H9 (cell line): ENCODE data around the gene RAD50. TPM values are rescaled to one million over a fixed set of nuclear protein-coding genes. Genes with fewer than 3 reads are reported as not detected.

ENCODE experiments used
- DNase-seq: peaks from one replicate; pipeline ENCODE4 v3.0.0-alpha.2; 2017
- H2AFZ ChIP-seq: one replicate; pipeline ENCODE4 v1.6.1; 2013; ENCODE audit warnings: mild to moderate bottlenecking, low read length, control low read depth, moderate library complexity
- H2AK5ac ChIP-seq: 2 replicates; pipeline ENCODE4 v1.6.1; 2013; ENCODE audit warnings: low read length, control low read depth, mixed read lengths; ENCODE audit not compliant: insufficient read length
- H2BK120ac ChIP-seq: one replicate; pipeline ENCODE4 v1.6.1; 2013; ENCODE audit warnings: low read depth, mild to moderate bottlenecking, low read length, control low read depth, inconsistent platforms; ENCODE audit not compliant: poor library complexity, severe bottlenecking
- H2BK12ac ChIP-seq: 2 replicates; pipeline ENCODE4 v1.6.1; 2013; ENCODE audit warnings: low read length, control low read depth, mixed read lengths, low read depth; ENCODE audit not compliant: insufficient read length
- H2BK15ac ChIP-seq: 2 replicates; pipeline ENCODE4 v1.6.1; 2013; ENCODE audit warnings: low read depth, low read length, control low read depth
- H2BK20ac ChIP-seq: one replicate; pipeline ENCODE4 v1.6.1; 2013; ENCODE audit warnings: low read depth, mild to moderate bottlenecking, low read length, control low read depth, inconsistent platforms; ENCODE audit not compliant: poor library complexity, severe bottlenecking
- H2BK5ac ChIP-seq: 2 replicates; pipeline ENCODE4 v1.6.1; 2013; ENCODE audit warnings: low read length, control low read depth, mixed read lengths; ENCODE audit not compliant: insufficient read length
- H3K14ac ChIP-seq: 2 replicates; pipeline ENCODE4 v1.6.1; 2013; ENCODE audit warnings: low read length, control low read depth; ENCODE audit not compliant: insufficient read depth
- H3K18ac ChIP-seq: 2 replicates; pipeline ENCODE4 v1.6.1; 2013; ENCODE audit warnings: low read depth, mild to moderate bottlenecking, mixed read lengths, low read length, control low read depth; ENCODE audit not compliant: insufficient read length
- H3K23ac ChIP-seq: 2 replicates; pipeline ENCODE4 v1.6.1; 2013; ENCODE audit warnings: low read length, control low read depth, mixed read lengths, low read depth; ENCODE audit not compliant: insufficient read length
- H3K23me2 ChIP-seq: 2 replicates; pipeline ENCODE4 v1.6.1; 2013; ENCODE audit warnings: low read depth, mild to moderate bottlenecking, mixed read lengths, low read length, control low read depth; ENCODE audit not compliant: insufficient read length, poor library complexity, severe bottlenecking
- H3K27ac ChIP-seq: 2 replicates; pipeline ENCODE4 v1.5.1; 2013; ENCODE audit warnings: low read length, control low read depth, mixed read lengths, low read depth; ENCODE audit not compliant: insufficient read length
- H3K27me3 ChIP-seq: 2 replicates; pipeline ENCODE4 v1.6.1; 2013; ENCODE audit warnings: low read length, control low read depth, inconsistent platforms; ENCODE audit not compliant: insufficient read depth
- H3K4ac ChIP-seq: 2 replicates; pipeline ENCODE4 v1.6.1; 2013; ENCODE audit warnings: low read depth, mild to moderate bottlenecking, control low read depth, inconsistent platforms, low read length, moderate library complexity
- H3K4me1 ChIP-seq: 2 replicates; pipeline ENCODE4 v1.6.1; 2013; ENCODE audit warnings: low read length, control low read depth, inconsistent platforms; ENCODE audit not compliant: insufficient read depth
- H3K4me2 ChIP-seq: 2 replicates; pipeline ENCODE4 v1.6.1; 2013; ENCODE audit warnings: low read length, control low read depth, mixed read lengths; ENCODE audit not compliant: insufficient read length, insufficient read depth
- H3K56ac ChIP-seq: 2 replicates; pipeline ENCODE4 v1.6.1; 2013; ENCODE audit warnings: low read depth, mild to moderate bottlenecking, mixed read lengths, low read length, control low read depth; ENCODE audit not compliant: insufficient read length
- H3K79me1 ChIP-seq: 2 replicates; pipeline ENCODE4 v1.6.1; 2013; ENCODE audit warnings: low read depth, mild to moderate bottlenecking, moderate library complexity, low read length, control low read depth, inconsistent platforms; ENCODE audit not compliant: insufficient read depth, poor library complexity, severe bottlenecking
- H3K79me2 ChIP-seq: 2 replicates; pipeline ENCODE4 v1.6.1; 2013; ENCODE audit warnings: low read length, control low read depth, inconsistent platforms; ENCODE audit not compliant: insufficient read depth
- H3K9ac ChIP-seq: 2 replicates; pipeline ENCODE4 v1.6.1; 2013; ENCODE audit warnings: low read length, control low read depth, mixed read lengths; ENCODE audit not compliant: insufficient read length; ENCODE audit errors: extremely low read depth
- H3K9me3 ChIP-seq: one replicate; pipeline ENCODE4 v1.6.1; 2013; ENCODE audit warnings: low read depth, low read length, inconsistent platforms; ENCODE audit not compliant: control insufficient read depth
- H3T11ph ChIP-seq: one replicate; pipeline ENCODE4 v1.6.1; 2013; ENCODE audit warnings: mild to moderate bottlenecking, low read length, control low read depth, inconsistent platforms
- H4K20me1 ChIP-seq: one replicate; pipeline ENCODE4 v1.6.1; 2013; ENCODE audit not compliant: control insufficient read depth, insufficient read length, insufficient read depth
- H4K5ac ChIP-seq: 2 replicates; pipeline ENCODE4 v1.6.1; 2013; ENCODE audit warnings: low read depth, mild to moderate bottlenecking, mixed read lengths, low read length, control low read depth; ENCODE audit not compliant: insufficient read length
- H4K8ac ChIP-seq: replicated peaks from 2 replicates; pipeline ENCODE4 v1.6.1; 2013; ENCODE audit warnings: low read length, control low read depth, mixed read lengths, low read depth; ENCODE audit not compliant: insufficient read length
- H4K91ac ChIP-seq: 2 replicates; pipeline ENCODE4 v1.6.1; 2013; ENCODE audit warnings: low read depth, mild to moderate bottlenecking, moderate library complexity, mixed read lengths, low read length, control low read depth; ENCODE audit not compliant: insufficient read length
- H3K27ac Mint-ChIP-seq, 3 experiments: 2 replicates in 2 of 3; 3 replicates in 1 of 3; pipeline ENCODE4 v1.8.0; 2020 to 2021; ENCODE audit warnings: mixed read lengths in 3 of 3, mild to moderate bottlenecking in 1 of 3, moderate library complexity in 1 of 3
- H3K27me3 Mint-ChIP-seq: 2 replicates; pipeline ENCODE4 v1.8.0; 2021; ENCODE audit warnings: low read depth, mild to moderate bottlenecking, moderate library complexity, mixed read lengths
- H3K36me3 Mint-ChIP-seq, 3 experiments: 2 replicates in 2 of 3; 3 replicates in 1 of 3; pipeline ENCODE4 v1.8.0; 2020 to 2021; ENCODE audit warnings: low read depth in 3 of 3, mixed read lengths in 3 of 3; ENCODE audit not compliant: insufficient read depth in 1 of 3
- H3K4me1 Mint-ChIP-seq, 2 experiments: 2 replicates each; pipeline ENCODE4 v1.8.0; 2020; ENCODE audit warnings: mixed read lengths in 2 of 2
- H3K4me3 Mint-ChIP-seq, 2 experiments: 2 replicates in 1 of 2; 3 replicates in 1 of 2; pipeline ENCODE4 v1.8.0; 2020 to 2021; ENCODE audit warnings: mild to moderate bottlenecking in 2 of 2, mixed read lengths in 2 of 2, moderate library complexity in 1 of 2
- H3K9me3 Mint-ChIP-seq, 2 experiments: 2 replicates in 1 of 2; 3 replicates in 1 of 2; pipeline ENCODE4 v1.8.0; 2020; ENCODE audit warnings: mild to moderate bottlenecking in 2 of 2, mixed read lengths in 2 of 2, moderate library complexity in 1 of 2
- WGBS: extraction: QIAGEN DNeasy Blood & Tissue Kit; methylation state at CpG from one replicate; pipeline ENCODE4 v1.1.7; 2013; ENCODE audit warnings: missing lambda C conversion rate, low lambda C conversion rate, mixed read lengths; ENCODE audit not compliant: insufficient read length; ENCODE audit errors: extremely low coverage; 5-methylcytosine and 5-hydroxymethylcytosine counted together
- total RNA-seq: library from RNA; stranded (reverse); gene quantifications from 2 replicates; pipeline ENCODE4 v1.2.1, GENCODE V29; 2021
- TF ChIP-seq, protein P1 (sequence below): fragments of 200-600 bp; sonication (generic); conservative IDR thresholded peaks from 3 replicates; pipeline ENCODE4 v1.8.0; 2021; ENCODE audit warnings: antibody characterized with exemption, mild to moderate bottlenecking

Gene RAD50
- total RNA-seq, 1 experiment from 2014 or later = 46.1 TPM

DNA sequence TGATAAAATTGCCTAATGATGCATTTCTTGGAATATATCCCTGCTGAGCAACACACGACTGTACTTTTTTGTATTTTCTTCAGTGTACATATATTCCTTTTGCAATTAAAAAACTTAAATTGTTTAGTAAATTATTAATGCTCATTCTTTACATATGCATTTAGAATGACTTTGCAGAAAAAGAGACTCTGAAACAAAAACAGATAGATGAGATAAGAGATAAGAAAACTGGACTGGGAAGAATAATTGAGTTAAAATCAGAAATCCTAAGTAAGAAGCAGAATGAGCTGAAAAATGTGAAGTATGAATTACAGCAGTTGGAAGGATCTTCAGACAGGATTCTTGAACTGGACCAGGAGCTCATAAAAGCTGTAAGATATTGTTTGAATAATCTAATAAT lies 32.7 kb downstream of the RAD50 start:
- Histone ChIP-seq H2BK20ac (no peak overlapping the region), H3K9ac (no peak overlapping the region), H3K23me2 (no peaks in the 10 kb centered on the region), H3K79me1 (no peaks in the 10 kb centered on the region), H2BK12ac (no peak overlapping the region), H3K56ac (no peak overlapping the region), H4K91ac (no peak overlapping the region), H3K4ac (no peak overlapping the region), H3K14ac (no peak overlapping the region), H3K4me2 (no peak overlapping the region), H3T11ph (no peak overlapping the region), H2AK5ac (no peak overlapping the region), H4K5ac (no peak overlapping the region), H2BK15ac (no peak overlapping the region), H3K79me2 (no peaks in the 10 kb centered on the region), H2BK5ac (no peak overlapping the region), H4K8ac (no peak overlapping the region), H3K9me3 (no peaks in the 10 kb centered on the region), H3K27ac (no peak overlapping the region), H3K18ac (no peak overlapping the region), H3K23ac (no peak overlapping the region), H2BK120ac (no peak overlapping the region), H3K4me1 (no peaks in the 10 kb centered on the region), H4K20me1 (no peaks in the 10 kb centered on the region), H2AFZ (no peak overlapping the region), H3K27me3 (no peaks in the 10 kb centered on the region)
- no peak for DNase-seq
- WGBS = no CpG with 5 or more reads among the region's 1 CpG
- Mint-ChIP-seq H3K9me3 (no peaks in the 10 kb centered on the region), H3K4me1 (no peaks in the 10 kb centered on the region), H3K27me3 (no peaks in the 10 kb centered on the region), H3K36me3 (peaks cover 0 to 52% (median 41%) of the 10 kb centered on the region in 3 experiments; a peak in 5 of 7 replicates), H3K4me3 (no peak overlapping the region), H3K27ac (no peak overlapping the region; a peak in 1 of 7 replicates)
- TF ChIP-seq, protein P1, sequence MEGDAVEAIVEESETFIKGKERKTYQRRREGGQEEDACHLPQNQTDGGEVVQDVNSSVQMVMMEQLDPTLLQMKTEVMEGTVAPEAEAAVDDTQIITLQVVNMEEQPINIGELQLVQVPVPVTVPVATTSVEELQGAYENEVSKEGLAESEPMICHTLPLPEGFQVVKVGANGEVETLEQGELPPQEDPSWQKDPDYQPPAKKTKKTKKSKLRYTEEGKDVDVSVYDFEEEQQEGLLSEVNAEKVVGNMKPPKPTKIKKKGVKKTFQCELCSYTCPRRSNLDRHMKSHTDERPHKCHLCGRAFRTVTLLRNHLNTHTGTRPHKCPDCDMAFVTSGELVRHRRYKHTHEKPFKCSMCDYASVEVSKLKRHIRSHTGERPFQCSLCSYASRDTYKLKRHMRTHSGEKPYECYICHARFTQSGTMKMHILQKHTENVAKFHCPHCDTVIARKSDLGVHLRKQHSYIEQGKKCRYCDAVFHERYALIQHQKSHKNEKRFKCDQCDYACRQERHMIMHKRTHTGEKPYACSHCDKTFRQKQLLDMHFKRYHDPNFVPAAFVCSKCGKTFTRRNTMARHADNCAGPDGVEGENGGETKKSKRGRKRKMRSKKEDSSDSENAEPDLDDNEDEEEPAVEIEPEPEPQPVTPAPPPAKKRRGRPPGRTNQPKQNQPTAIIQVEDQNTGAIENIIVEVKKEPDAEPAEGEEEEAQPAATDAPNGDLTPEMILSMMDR = no peak
